Small intestine (tissue), 7 donors: Measurements from ENCODE around the gene FADS1. TPM values are rescaled to one million over a fixed set of nuclear protein-coding genes. Genes with fewer than 3 reads are reported as not detected.

Experiments
- DNase-seq, 2 donors: peaks; one replicate each; pipeline versions ENCODE4 v3.0.0 to v3.0.0-alpha.2; 2013
- FAIRE-seq: peaks from 2 replicates; lab custom pipeline; 2012; peaks lifted over from hg19 to GRCh38; lab: Jason Lieb, UNC
- H3K27ac ChIP-seq, 3 donors: one replicate each; pipeline ENCODE4 v1.5.1; 2013; ENCODE audit warnings: low read length in 2 of 3, mild to moderate bottlenecking in 2 of 3, control low read depth in 1 of 3, inconsistent platforms in 1 of 3, low read depth in 1 of 3, moderate library complexity in 1 of 3
- H3K27me3 ChIP-seq, 3 donors: one replicate each; pipeline ENCODE4 v1.6.1; 2013; ENCODE audit warnings: low read length in 3 of 3, inconsistent platforms in 1 of 3; ENCODE audit not compliant: control insufficient read depth in 3 of 3, insufficient read depth in 3 of 3
- H3K36me3 ChIP-seq, 3 donors: one replicate each; pipeline ENCODE4 v1.6.1; 2013; ENCODE audit warnings: low read length in 3 of 3, inconsistent platforms in 1 of 3, low read depth in 1 of 3, mild to moderate bottlenecking in 1 of 3, moderate library complexity in 1 of 3; ENCODE audit not compliant: control insufficient read depth in 3 of 3, insufficient read depth in 2 of 3
- H3K4me1 ChIP-seq, 3 donors: one replicate each; pipeline ENCODE4 v1.6.1; 2013; ENCODE audit warnings: low read length in 2 of 3, inconsistent platforms in 1 of 3, low read depth in 1 of 3, mild to moderate bottlenecking in 1 of 3, moderate library complexity in 1 of 3; ENCODE audit not compliant: control insufficient read depth in 3 of 3, insufficient read depth in 2 of 3
- H3K4me3 ChIP-seq, 3 donors: one replicate each; pipeline ENCODE4 v1.5.1; 2013; ENCODE audit warnings: low read length in 3 of 3, control low read depth in 1 of 3, inconsistent platforms in 1 of 3, low read depth in 1 of 3, mild to moderate bottlenecking in 1 of 3, moderate library complexity in 1 of 3
- H3K9me3 ChIP-seq, 2 donors: one replicate each; pipeline ENCODE4 v1.6.1; 2013; ENCODE audit warnings: low read depth in 1 of 2, low read length in 1 of 2; ENCODE audit not compliant: control insufficient read depth in 2 of 2, insufficient read depth in 1 of 2
- whole genome bisulfite sequencing, 3 donors: extraction: QIAGEN DNeasy Blood & Tissue Kit; methylation state at CpG; one replicate each; pipeline ENCODE4 v1.1.7; 2013; 5-methylcytosine and 5-hydroxymethylcytosine counted together
- polyA plus RNA-seq, 4 donors: library from polyadenylated mRNA; stranded (reverse) in 3 of 4; unstranded in 1 of 4; fragments of 200-250 nt in 3 of 4; fragments of 120-200 nt in 1 of 4; gene quantifications; one replicate each; pipeline versions ENCODE4 v1.2.1 to v1.2.3, GENCODE V29; 2013
- donor health status: healthy with polysubstance abuse.
- donor health status: control.
- donor health status: control.
- donor health status: Bipolar disorder and iron deficiency.
- donor health status: healthy.

The FADS1 gene
- polyA plus RNA-seq, 4 donors, result 0.45 to 15.9 (median 2.1) TPM

- WGBS, 3 donors, result 87 to 88% (median 87%) methylated on average over 11 of the region's 11 CpGs
- Histone ChIP-seq H3K9me3 (no peaks in the 10 kb centered on the region), H3K4me3 (no peak overlapping the region), H3K4me1 (no peaks in the 10 kb centered on the region), H3K27ac (no peak overlapping the region), H3K27me3 (no peaks in the 10 kb centered on the region), H3K36me3 (peaks cover 5 to 100% (median 19%) of the 10 kb centered on the region in 3 donors)
- FAIRE-seq, result no peak
- no peak for DNase-seq
Measured at GRCh38 chr11:61782841-61783240, 34.0 kb downstream of the FADS1 start.

GRCh38 chr11:61782299-61782698 is 34.5 kb downstream of the FADS1 start:
- no peaks in the 10 kb centered on the region for H3K9me3 ChIP-seq
- no peaks in the 10 kb centered on the region for H3K4me1 ChIP-seq
- DNase-seq (no peak), FAIRE-seq (no peak)
- H3K36me3 ChIP-seq, result peaks cover 5 to 99% (median 19%) of the 10 kb centered on the region in 3 donors
- no peak overlapping the region for H3K4me3 ChIP-seq
- 82 to 88% (median 85%) methylated on average over 3 of the region's 3 CpGs for WGBS, 3 donors
- H3K27ac ChIP-seq, result no peak overlapping the region
- no peaks in the 10 kb centered on the region for H3K27me3 ChIP-seq

DNA sequence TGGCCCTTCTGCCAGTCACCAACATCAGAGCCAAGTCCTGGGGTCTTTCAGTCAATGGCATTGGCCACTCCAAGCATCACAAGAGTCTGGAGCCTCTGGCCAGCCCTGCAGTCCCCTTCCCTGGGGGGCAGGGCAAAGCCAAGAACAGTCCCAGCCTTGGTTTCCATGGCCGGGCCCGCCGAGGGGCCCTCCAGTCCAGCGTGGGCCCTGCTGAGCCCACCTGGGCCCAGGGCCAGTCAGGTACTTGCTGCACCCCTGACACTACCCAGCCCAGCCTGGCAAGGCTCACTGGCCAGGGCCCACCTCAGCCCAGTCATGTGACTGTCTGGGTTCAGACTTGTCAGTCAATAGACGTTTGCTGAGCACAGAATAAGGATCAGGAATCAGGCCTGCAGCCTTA is 35.2 kb downstream of the FADS1 start:
- no peak overlapping the region for H3K27ac ChIP-seq
- H3K27me3 ChIP-seq, result peaks cover 0 to 3% (median 0%) of the 10 kb centered on the region in 3 donors
- FAIRE-seq (no peak), DNase-seq (no peak)
- 79 to 84% (median 84%) methylated on average over 5 of the region's 5 CpGs for WGBS, 3 donors
- peaks cover 4 to 99% (median 19%) of the 10 kb centered on the region in 3 donors for H3K36me3 ChIP-seq
- H3K4me3 ChIP-seq, result no peak overlapping the region
- H3K9me3 ChIP-seq, result no peaks in the 10 kb centered on the region
- H3K4me1 ChIP-seq, result no peaks in the 10 kb centered on the region

DNA sequence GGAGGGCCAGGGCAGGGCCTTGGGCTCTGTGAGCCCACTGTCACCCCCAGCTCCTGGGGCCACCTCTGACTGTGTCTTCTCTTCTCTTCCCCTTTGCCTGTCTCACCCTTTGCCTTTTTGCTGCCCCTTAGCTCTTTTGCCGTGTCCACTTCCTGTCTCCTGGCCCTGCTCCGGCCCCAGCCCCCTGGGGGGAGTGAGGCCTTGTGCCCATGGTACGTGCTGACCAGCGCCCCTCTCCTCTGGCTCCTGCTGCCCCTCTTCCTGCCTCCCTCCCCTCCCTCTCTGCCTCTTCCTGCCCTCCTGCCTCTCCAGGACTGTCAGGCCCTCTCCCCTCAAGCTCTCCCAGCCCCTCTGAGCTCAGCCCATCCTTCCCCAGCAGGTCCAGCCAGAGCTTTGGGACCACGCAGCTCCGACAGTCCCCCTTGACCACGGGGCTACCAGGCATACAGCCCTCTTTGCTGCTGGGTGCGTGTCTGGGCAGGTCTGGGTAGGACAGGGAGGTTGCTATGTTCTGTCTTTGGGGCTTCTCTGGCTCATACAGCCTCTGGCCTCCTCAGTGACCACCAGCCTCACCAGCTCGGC is 36.1 kb downstream of the FADS1 start:
- Histone ChIP-seq H3K4me1 (no peaks in the 10 kb centered on the region), H3K9me3 (no peaks in the 10 kb centered on the region), H3K36me3 (peaks cover 3 to 99% (median 17%) of the 10 kb centered on the region in 3 donors), H3K4me3 (no peak overlapping the region), H3K27ac (no peak overlapping the region), H3K27me3 (peaks cover 0 to 3% (median 0%) of the 10 kb centered on the region in 3 donors)
- WGBS, 3 donors, result 87 to 90% (median 88%) methylated on average over 8 to 9 of the region's 9 CpGs
- FAIRE-seq, result no peak
- DNase-seq, result no peak

GRCh38 chr11:61779666-61780525 is 36.9 kb downstream of the FADS1 start:
- H3K9me3 ChIP-seq, result no peaks in the 10 kb centered on the region
- H3K36me3 ChIP-seq, result peaks cover 3 to 98% (median 13%) of the 10 kb centered on the region in 3 donors
- no peak overlapping the region for H3K27ac ChIP-seq
- no peaks in the 10 kb centered on the region for H3K4me1 ChIP-seq
- no peak overlapping the region for H3K4me3 ChIP-seq
- H3K27me3 ChIP-seq, result peaks cover 0 to 3% (median 0%) of the 10 kb centered on the region in 3 donors
- DNase-seq, result no peak
- FAIRE-seq, result no peak
- 85 to 92% (median 88%) methylated on average over 13 to 14 of the region's 14 CpGs for WGBS, 3 donors

GRCh38 chr11:61778920-61779650 is 37.7 kb downstream of the FADS1 start:
- Histone ChIP-seq H3K36me3 (peaks cover 2 to 96% (median 10%) of the 10 kb centered on the region in 3 donors), H3K4me1 (no peaks in the 10 kb centered on the region), H3K27ac (no peak overlapping the region), H3K4me3 (no peak overlapping the region), H3K9me3 (no peaks in the 10 kb centered on the region), H3K27me3 (peaks cover 0 to 3% (median 0%) of the 10 kb centered on the region in 3 donors)
- FAIRE-seq (no peak), DNase-seq (no peak)
- WGBS, 3 donors, result 88 to 89% (median 88%) methylated on average over 24 of the region's 24 CpGs

GRCh38 chr11:61778357-61778886 is 38.4 kb downstream of the FADS1 start:
- Histone ChIP-seq H3K36me3 (peaks cover 2 to 96% (median 10%) of the 10 kb centered on the region in 3 donors), H3K27ac (no peak overlapping the region), H3K4me1 (no peaks in the 10 kb centered on the region), H3K27me3 (peaks cover 0 to 3% (median 0%) of the 10 kb centered on the region in 3 donors), H3K4me3 (no peak overlapping the region), H3K9me3 (no peaks in the 10 kb centered on the region)
- FAIRE-seq (no peak), DNase-seq (no peak)
- 83 to 86% (median 84%) methylated on average over 11 of the region's 11 CpGs for whole genome bisulfite sequencing, 3 donors
